Ectodermal cell (in vitro differentiated cells): ENCODE measurements around the gene NQO1.

Experiments used
- H3K27ac ChIP-seq: 2 replicates; pipeline ENCODE4 v1.7.0; 2013; ENCODE audit warnings: mild to moderate bottlenecking, low read depth, low read length; ENCODE audit not compliant: insufficient read depth, poor library complexity, severe bottlenecking
- H3K27me3 ChIP-seq: 2 replicates; pipeline ENCODE4 v1.7.0; 2013; ENCODE audit warnings: mild to moderate bottlenecking, low read length; ENCODE audit not compliant: insufficient read depth, control insufficient read depth, poor library complexity, severe bottlenecking
- H3K36me3 ChIP-seq: one replicate; pipeline ENCODE4 v1.7.0; 2013; ENCODE audit warnings: low read length; ENCODE audit not compliant: control insufficient read depth, insufficient read depth
- H3K4me1 ChIP-seq: one replicate; pipeline ENCODE4 v1.7.0; 2013; ENCODE audit warnings: low read length; ENCODE audit not compliant: control insufficient read depth, insufficient read depth
- H3K4me3 ChIP-seq: 2 replicates; pipeline ENCODE4 v1.7.0; 2013; ENCODE audit warnings: low read depth, low read length, control low read depth; ENCODE audit not compliant: insufficient read depth
- H3K9me3 ChIP-seq: 2 replicates; pipeline ENCODE4 v1.7.0; 2013; ENCODE audit warnings: mild to moderate bottlenecking, low read length, moderate library complexity; ENCODE audit not compliant: control insufficient read depth
- WGBS, 2 experiments: methylation state at CpG; one replicate each; pipeline ENCODE4 v1.1.7; 2013; ENCODE audit warnings: missing lambda C conversion rate in 2 of 2; 5-methylcytosine and 5-hydroxymethylcytosine counted together

NQO1 gene

DNA sequence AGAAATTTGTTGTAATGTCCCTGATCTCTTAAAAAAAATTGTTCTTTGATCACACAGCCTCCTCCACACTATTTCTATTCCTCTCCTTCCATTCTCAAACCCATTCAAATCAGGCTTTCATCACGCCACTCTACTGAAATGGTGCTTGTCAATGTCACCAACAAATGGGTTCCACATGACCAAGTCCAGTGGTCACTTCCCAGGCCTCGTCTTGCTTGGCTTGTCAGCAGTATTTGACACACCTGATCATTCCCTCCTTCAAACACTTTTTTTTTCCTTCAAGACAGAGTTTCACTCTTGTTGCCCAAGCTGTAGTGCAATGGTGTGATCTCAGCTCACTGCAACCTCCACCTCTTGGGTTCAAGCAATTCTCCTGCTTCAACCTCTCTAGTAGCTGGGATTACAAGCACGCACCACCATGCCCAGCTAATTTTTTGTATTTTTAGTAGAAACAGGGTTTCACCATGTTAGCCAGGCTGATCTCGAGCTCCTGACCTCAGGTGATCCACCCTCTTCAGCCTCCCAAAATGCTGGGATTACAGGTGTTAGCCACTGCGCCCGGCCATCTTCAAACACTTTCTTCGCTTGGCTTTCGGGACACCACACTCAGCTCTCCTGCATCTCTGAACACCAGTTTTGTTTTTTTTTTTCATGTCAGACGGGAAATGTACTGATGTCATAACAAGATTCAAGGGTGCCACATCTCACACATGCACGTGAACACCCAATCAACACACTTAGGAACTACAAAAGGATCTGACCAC lies 18.3 kb downstream of the NQO1 start:
- H3K9me3 ChIP-seq: no peaks in the 10 kb centered on the region
- no peaks in the 10 kb centered on the region for H3K4me1 ChIP-seq
- 93 to 95% methylated on average over 10 of the region's 10 CpGs for WGBS, 2 experiments
- H3K27me3 ChIP-seq: no peaks in the 10 kb centered on the region
- H3K36me3 ChIP-seq: no peaks in the 10 kb centered on the region
- H3K27ac ChIP-seq: no peak overlapping the region
- H3K4me3 ChIP-seq: no peak overlapping the region

- Histone ChIP-seq H3K36me3 (no peaks in the 10 kb centered on the region), H3K4me1 (no peaks in the 10 kb centered on the region), H3K27me3 (no peaks in the 10 kb centered on the region), H3K9me3 (no peaks in the 10 kb centered on the region), H3K27ac (no peak overlapping the region), H3K4me3 (no peak overlapping the region)
- 92% methylated on average over 2 of the region's 2 CpGs for WGBS, 2 experiments
These were observed 19.4 kb downstream of the NQO1 start for GRCh38 chr16:69706975-69707340.

- H3K27ac ChIP-seq: no peak overlapping the region
- no peaks in the 10 kb centered on the region for H3K4me1 ChIP-seq
- 93 to 95% methylated on average over 1 of the region's 1 CpG for WGBS, 2 experiments
- H3K27me3 ChIP-seq: no peaks in the 10 kb centered on the region
- no peaks in the 10 kb centered on the region for H3K36me3 ChIP-seq
- H3K4me3 ChIP-seq: no peak overlapping the region
- no peaks in the 10 kb centered on the region for H3K9me3 ChIP-seq
These were observed 19.9 kb downstream of the NQO1 start for GRCh38 chr16:69706256-69706974.

DNA sequence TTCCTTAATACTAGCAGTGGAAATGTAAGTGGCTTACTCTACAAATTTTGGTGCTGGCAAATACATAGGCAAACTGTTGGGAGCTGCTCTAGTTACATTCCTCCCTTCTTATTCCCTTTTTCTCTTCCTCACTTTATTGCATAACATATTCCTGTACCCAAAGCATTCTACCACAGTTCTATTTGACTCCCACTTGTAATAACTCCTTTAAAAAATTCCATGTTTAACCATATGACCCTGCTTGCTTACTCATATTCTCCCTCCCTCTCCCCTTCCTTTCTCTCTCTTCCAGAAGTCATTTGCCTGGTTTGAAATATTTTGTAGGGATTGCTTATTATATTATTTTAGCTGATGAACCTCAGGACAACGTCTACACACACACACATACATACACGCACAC lies 22.7 kb downstream of the NQO1 start:
- Histone ChIP-seq H3K9me3 (no peaks in the 10 kb centered on the region), H3K27me3 (no peaks in the 10 kb centered on the region), H3K4me3 (no peak overlapping the region), H3K27ac (no peak overlapping the region), H3K4me1 (no peaks in the 10 kb centered on the region), H3K36me3 (no peaks in the 10 kb centered on the region)
- 82 to 100% methylated on average over 1 to 2 of the region's 2 CpGs for WGBS, 2 experiments

GRCh38 chr16:69701866-69702265 lies 24.5 kb downstream of the NQO1 start:
- Histone ChIP-seq H3K27ac (no peak overlapping the region), H3K9me3 (no peaks in the 10 kb centered on the region), H3K27me3 (no peaks in the 10 kb centered on the region), H3K4me3 (no peak overlapping the region), H3K36me3 (no peaks in the 10 kb centered on the region), H3K4me1 (no peaks in the 10 kb centered on the region)
- WGBS, 2 experiments: 95 to 96% methylated on average over 2 of the region's 2 CpGs

DNA sequence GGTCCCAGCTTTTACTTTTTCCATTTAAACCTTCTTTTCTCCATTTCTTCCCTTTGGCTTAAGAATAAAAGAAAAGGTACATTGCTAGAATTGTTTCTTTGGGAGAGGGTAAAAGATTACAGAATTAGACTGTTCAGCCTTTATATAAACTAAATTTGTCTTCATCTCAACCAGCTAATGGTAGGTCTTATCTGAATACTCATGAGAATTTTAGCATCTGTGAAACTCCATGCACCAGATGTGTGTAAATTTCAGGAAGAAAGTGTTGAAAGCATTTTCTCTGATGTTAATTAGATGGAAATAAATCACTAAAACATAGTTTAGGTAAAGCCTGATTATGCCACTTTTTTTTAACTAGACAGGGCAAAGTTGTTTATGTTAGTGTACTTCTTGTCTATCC lies 24.9 kb downstream of the NQO1 start:
- peaks cover under 1% of the 10 kb centered on the region for H3K36me3 ChIP-seq
- H3K27me3 ChIP-seq: no peaks in the 10 kb centered on the region
- H3K4me1 ChIP-seq: no peaks in the 10 kb centered on the region
- H3K9me3 ChIP-seq: no peaks in the 10 kb centered on the region
- H3K4me3 ChIP-seq: no peak overlapping the region
- H3K27ac ChIP-seq: no peak overlapping the region

GRCh38 chr16:69699915-69700314 lies 26.4 kb downstream of the NQO1 start:
- Histone ChIP-seq H3K9me3 (no peaks in the 10 kb centered on the region), H3K27ac (no peak overlapping the region), H3K4me1 (no peaks in the 10 kb centered on the region), H3K4me3 (no peak overlapping the region), H3K27me3 (no peaks in the 10 kb centered on the region), H3K36me3 (peaks cover 3% of the 10 kb centered on the region)
- WGBS, 2 experiments: no CpG with 5 or more reads among the region's 1 CpG

DNA sequence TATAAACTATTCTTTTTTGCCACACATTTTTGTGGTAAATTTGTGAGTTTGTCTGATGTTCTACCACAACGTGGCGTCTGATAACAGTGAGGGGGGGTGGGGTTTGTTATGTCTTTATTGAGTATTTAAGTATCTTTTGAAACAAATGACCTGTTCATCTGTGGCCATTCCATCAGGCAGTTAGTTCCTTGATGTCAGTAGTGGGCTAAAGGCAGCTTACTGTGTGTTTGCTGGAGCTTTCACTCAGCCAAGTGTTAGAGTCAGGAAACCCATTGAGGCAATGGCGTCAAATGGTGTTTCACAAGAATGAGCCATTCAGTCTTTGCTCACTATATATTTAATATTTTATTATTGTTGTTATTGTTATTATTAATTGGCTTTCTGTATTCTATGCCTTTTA lies 28.0 kb downstream of the NQO1 start:
- H3K27me3 ChIP-seq: no peaks in the 10 kb centered on the region
- H3K9me3 ChIP-seq: no peaks in the 10 kb centered on the region
- H3K4me3 ChIP-seq: no peak overlapping the region
- H3K4me1 ChIP-seq: no peaks in the 10 kb centered on the region
- 95 to 98% methylated on average over 2 to 3 of the region's 3 CpGs for WGBS, 2 experiments
- H3K27ac ChIP-seq: no peak overlapping the region
- H3K36me3 ChIP-seq: peaks cover 9% of the 10 kb centered on the region

DNA sequence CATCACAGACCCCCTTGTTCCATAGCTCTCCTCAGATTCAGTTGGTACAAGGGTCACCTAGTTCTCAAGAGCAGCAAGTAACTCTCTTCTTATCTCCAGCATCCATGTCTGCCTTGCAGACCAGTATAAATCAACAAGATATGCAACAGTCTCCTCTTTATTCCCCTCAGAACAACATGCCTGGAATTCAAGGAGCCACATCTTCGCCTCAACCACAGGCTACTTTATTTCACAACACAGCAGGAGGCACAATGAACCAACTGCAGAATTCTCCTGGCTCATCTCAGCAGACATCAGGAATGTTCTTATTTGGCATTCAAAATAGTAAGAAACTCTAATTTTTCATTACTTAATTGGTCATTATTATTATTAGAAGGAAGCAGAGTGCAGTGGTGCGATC lies 32.4 kb downstream of the NQO1 start:
- H3K4me3 ChIP-seq: no peak overlapping the region
- no peaks in the 10 kb centered on the region for H3K4me1 ChIP-seq
- H3K36me3 ChIP-seq: peaks cover 26% of the 10 kb centered on the region
- H3K27me3 ChIP-seq: no peaks in the 10 kb centered on the region
- no peak overlapping the region for H3K27ac ChIP-seq
- no peaks in the 10 kb centered on the region for H3K9me3 ChIP-seq
- whole genome bisulfite sequencing, 2 experiments: 96% methylated on average over 2 of the region's 2 CpGs

DNA sequence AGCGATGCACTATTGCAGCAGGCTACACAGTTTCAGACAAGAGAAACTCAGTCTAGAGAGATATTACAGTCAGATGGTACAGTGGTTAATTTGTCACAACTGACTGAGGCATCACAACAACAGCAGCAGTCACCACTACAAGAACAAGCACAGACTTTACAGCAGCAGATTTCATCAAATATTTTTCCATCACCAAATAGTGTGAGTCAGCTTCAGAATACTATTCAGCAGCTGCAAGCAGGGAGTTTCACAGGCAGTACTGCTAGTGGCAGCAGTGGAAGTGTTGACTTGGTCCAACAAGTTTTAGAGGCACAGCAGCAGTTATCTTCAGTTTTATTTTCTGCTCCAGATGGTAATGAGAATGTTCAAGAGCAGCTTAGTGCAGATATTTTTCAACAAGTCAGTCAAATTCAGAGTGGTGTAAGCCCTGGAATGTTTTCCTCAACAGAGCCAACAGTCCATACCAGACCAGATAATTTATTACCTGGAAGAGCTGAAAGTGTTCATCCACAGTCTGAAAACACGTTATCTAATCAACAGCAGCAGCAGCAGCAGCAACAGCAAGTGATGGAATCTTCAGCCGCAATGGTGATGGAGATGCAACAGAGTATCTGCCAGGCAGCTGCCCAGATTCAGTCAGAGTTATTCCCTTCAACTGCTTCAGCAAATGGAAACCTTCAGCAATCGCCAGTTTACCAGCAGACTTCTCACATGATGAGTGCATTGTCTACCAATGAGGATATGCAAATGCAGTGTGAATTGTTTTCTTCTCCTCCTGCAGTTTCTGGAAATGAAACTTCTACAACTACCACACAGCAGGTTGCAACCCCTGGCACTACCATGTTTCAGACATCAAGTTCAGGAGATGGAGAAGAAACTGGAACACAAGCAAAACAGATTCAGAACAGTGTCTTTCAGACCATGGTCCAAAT lies 34.1 kb downstream of the NQO1 start:
- WGBS, 2 experiments: 91 to 98% methylated on average over 4 of the region's 4 CpGs
- Histone ChIP-seq H3K36me3 (peaks cover 26% of the 10 kb centered on the region), H3K4me3 (no peak overlapping the region), H3K27ac (no peak overlapping the region), H3K4me1 (no peaks in the 10 kb centered on the region), H3K27me3 (no peaks in the 10 kb centered on the region), H3K9me3 (no peaks in the 10 kb centered on the region)
